Measurements from ENCODE around the gene AADACL4.

DNA sequence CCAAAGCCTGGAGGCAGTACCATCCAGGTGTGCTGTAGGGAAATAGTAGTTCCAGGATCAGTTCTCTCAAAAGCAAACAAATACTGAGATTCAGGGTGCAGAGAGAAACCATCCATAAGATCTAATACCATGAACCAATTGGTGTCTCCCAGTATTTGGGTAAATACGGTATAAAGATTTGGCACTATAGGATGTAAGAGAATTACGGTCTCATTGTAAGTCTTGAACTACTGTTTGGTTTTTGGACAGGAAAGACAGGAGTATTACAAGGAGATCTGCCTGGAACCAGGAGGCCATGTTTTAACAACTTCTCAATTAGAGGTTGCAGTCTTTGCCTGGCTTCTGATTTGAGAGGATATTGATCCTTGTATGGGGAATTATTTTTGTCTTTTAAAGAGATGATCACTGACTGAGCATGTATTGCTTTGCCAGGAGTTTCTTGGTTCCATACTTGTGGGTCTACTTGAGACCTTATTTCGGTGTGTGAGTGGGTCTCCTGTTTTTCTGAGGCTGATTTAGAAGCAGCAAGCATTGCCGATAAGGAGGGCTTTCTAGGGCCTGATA, 10.2 kb downstream of the AADACL4 start:
- TF ChIP-seq POLR2AphosphoS5 (IDR thresholded peaks at IDR 0.05; ENCODE audit: low read depth) (no peak), GABPA (IDR thresholded peaks at IDR 0.05; ENCODE audit: low read depth) (no peak)
- TF ChIP-seq, protein P1, sequence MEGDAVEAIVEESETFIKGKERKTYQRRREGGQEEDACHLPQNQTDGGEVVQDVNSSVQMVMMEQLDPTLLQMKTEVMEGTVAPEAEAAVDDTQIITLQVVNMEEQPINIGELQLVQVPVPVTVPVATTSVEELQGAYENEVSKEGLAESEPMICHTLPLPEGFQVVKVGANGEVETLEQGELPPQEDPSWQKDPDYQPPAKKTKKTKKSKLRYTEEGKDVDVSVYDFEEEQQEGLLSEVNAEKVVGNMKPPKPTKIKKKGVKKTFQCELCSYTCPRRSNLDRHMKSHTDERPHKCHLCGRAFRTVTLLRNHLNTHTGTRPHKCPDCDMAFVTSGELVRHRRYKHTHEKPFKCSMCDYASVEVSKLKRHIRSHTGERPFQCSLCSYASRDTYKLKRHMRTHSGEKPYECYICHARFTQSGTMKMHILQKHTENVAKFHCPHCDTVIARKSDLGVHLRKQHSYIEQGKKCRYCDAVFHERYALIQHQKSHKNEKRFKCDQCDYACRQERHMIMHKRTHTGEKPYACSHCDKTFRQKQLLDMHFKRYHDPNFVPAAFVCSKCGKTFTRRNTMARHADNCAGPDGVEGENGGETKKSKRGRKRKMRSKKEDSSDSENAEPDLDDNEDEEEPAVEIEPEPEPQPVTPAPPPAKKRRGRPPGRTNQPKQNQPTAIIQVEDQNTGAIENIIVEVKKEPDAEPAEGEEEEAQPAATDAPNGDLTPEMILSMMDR (IDR thresholded peaks at IDR 0.05; ENCODE audit: insufficient read depth, low read length): no peak
- TF ChIP-seq, protein P2, sequence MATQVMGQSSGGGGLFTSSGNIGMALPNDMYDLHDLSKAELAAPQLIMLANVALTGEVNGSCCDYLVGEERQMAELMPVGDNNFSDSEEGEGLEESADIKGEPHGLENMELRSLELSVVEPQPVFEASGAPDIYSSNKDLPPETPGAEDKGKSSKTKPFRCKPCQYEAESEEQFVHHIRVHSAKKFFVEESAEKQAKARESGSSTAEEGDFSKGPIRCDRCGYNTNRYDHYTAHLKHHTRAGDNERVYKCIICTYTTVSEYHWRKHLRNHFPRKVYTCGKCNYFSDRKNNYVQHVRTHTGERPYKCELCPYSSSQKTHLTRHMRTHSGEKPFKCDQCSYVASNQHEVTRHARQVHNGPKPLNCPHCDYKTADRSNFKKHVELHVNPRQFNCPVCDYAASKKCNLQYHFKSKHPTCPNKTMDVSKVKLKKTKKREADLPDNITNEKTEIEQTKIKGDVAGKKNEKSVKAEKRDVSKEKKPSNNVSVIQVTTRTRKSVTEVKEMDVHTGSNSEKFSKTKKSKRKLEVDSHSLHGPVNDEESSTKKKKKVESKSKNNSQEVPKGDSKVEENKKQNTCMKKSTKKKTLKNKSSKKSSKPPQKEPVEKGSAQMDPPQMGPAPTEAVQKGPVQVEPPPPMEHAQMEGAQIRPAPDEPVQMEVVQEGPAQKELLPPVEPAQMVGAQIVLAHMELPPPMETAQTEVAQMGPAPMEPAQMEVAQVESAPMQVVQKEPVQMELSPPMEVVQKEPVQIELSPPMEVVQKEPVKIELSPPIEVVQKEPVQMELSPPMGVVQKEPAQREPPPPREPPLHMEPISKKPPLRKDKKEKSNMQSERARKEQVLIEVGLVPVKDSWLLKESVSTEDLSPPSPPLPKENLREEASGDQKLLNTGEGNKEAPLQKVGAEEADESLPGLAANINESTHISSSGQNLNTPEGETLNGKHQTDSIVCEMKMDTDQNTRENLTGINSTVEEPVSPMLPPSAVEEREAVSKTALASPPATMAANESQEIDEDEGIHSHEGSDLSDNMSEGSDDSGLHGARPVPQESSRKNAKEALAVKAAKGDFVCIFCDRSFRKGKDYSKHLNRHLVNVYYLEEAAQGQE (IDR thresholded peaks at IDR 0.05; ENCODE audit: insufficient replicate concordance, low read depth): no peak
